ENCODE measurements around the gene SNRPB2. TPM values are rescaled to one million over a fixed set of nuclear protein-coding genes. Genes with fewer than 3 reads are reported as not detected.

SNRPB2 gene
- total RNA-seq, 4 donors from 2014 or later = 18.0 to 30.1 (median 20.7) TPM

GRCh38 chr20:16778159-16778558, 48.3 kb downstream of the SNRPB2 start:
- Histone ChIP-seq H3K27ac (no peak overlapping the region), H3K36me3 (no peaks in the 10 kb centered on the region), H3K4me1 (no peaks in the 10 kb centered on the region), H3K27me3 (no peaks in the 10 kb centered on the region), H3K9me3 (peaks cover 0 to 20% (median 0%) of the 10 kb centered on the region in 4 donors), H3K4me3 (no peak overlapping the region)
- TF ChIP-seq CTCF (IDR thresholded peaks at IDR 0.05) (no peak), EP300 (IDR thresholded peaks at IDR 0.05) (no peak), POLR2A (IDR thresholded peaks at IDR 0.05) (no peak)
- DNase-seq (ENCODE audit: low spot score in 2 of 2) = no peak
- 92 to 95% methylated on average over 1 of the region's 1 CpG for WGBS, 2 donors

- no peaks in the 10 kb centered on the region for H3K27me3 ChIP-seq
- no peak overlapping the region for H3K4me3 ChIP-seq
- TF ChIP-seq EP300 (IDR thresholded peaks at IDR 0.05) (no peak), CTCF (IDR thresholded peaks at IDR 0.05) (no peak), POLR2A (IDR thresholded peaks at IDR 0.05) (no peak)
- H3K27ac ChIP-seq = no peak overlapping the region
- 96 to 97% methylated on average over 1 of the region's 1 CpG for WGBS, 2 donors
- peaks cover 0 to 12% (median 0%) of the 10 kb centered on the region in 4 donors for H3K9me3 ChIP-seq
- peaks cover 0 to 8% (median 0%) of the 10 kb centered on the region in 4 donors for H3K4me1 ChIP-seq
- H3K36me3 ChIP-seq = no peaks in the 10 kb centered on the region
- no peak for DNase-seq (ENCODE audit: low spot score in 2 of 2)
Measured at GRCh38 chr20:16781496-16781895, 51.7 kb downstream of the SNRPB2 start.

GRCh38 chr20:16785226-16785625, 55.4 kb downstream of the SNRPB2 start:
- 28 to 38% methylated on average over 1 of the region's 1 CpG for WGBS, 2 donors
- Histone ChIP-seq H3K27me3 (no peaks in the 10 kb centered on the region), H3K27ac (peak overlapping the region in 1 of 4 donors; percentile 29), H3K4me3 (no peak overlapping the region), H3K36me3 (no peaks in the 10 kb centered on the region), H3K4me1 (peaks cover 0 to 8% (median 0%) of the 10 kb centered on the region in 4 donors), H3K9me3 (peaks cover 0 to 14% (median 0%) of the 10 kb centered on the region in 4 donors)
- TF ChIP-seq CTCF (IDR thresholded peaks at IDR 0.05) (no peak), POLR2A (IDR thresholded peaks at IDR 0.05) (no peak), EP300 (IDR thresholded peaks at IDR 0.05) (no peak)
- no peak for DNase-seq (ENCODE audit: low spot score in 2 of 2)

Small RNA genes within 50 kb of the gene (small RNA-seq; reads per million reads assigned to genes)
- gene AL135938.1 = not detected

Other genes with a start within 250 kb of the SNRPB2 start
- 10 to 100 TPM; 19.9 to 40.2 (median 20.5) TPM for gene KIF16B, start 156.6 kb upstream of the SNRPB2 start, total RNA-seq
- not detected for gene OTOR, start 18.3 kb downstream of the SNRPB2 start, total RNA-seq